Activated naive CD4-positive, alpha-beta T cell treated with anti-CD3 and anti-CD28 coated beads, Interleukin-2, amount 50 U/mL, for 24 hours (primary cell): ENCODE measurements around the gene MAP3K6.

Experiments used
- H3K27ac Mint-ChIP-seq: one replicate; pipeline ENCODE4 v1.8.0; 2021; ENCODE audit warnings: mild to moderate bottlenecking, mixed read lengths
- H3K27me3 Mint-ChIP-seq: one replicate; pipeline ENCODE4 v1.8.0; 2021; ENCODE audit warnings: mixed read lengths
- H3K36me3 Mint-ChIP-seq: one replicate; pipeline ENCODE4 v1.8.0; 2021; ENCODE audit warnings: mixed read lengths
- H3K4me1 Mint-ChIP-seq: one replicate; pipeline ENCODE4 v1.8.0; 2021; ENCODE audit warnings: mixed read lengths
- H3K4me3 Mint-ChIP-seq: one replicate; pipeline ENCODE4 v1.8.0; 2021; ENCODE audit warnings: mild to moderate bottlenecking, mixed read lengths
- H3K9me3 Mint-ChIP-seq: one replicate; pipeline ENCODE4 v1.8.0; 2021; ENCODE audit warnings: mixed read lengths

Gene MAP3K6

GRCh38 chr1:27368869-27369582 lies 2.3 kb upstream of the MAP3K6 start:
- H3K4me1 Mint-ChIP-seq = peaks cover 30% of the 10 kb centered on the region
- no peaks in the 10 kb centered on the region for H3K27me3 Mint-ChIP-seq
- H3K27ac Mint-ChIP-seq = no peak overlapping the region
- no peaks in the 10 kb centered on the region for H3K9me3 Mint-ChIP-seq
- no peaks in the 10 kb centered on the region for H3K36me3 Mint-ChIP-seq
- H3K4me3 Mint-ChIP-seq = no peak overlapping the region

- H3K4me3 Mint-ChIP-seq = peak overlapping the region; percentile 80
- H3K4me1 Mint-ChIP-seq = peaks cover 30% of the 10 kb centered on the region
- H3K27me3 Mint-ChIP-seq = no peaks in the 10 kb centered on the region
- H3K36me3 Mint-ChIP-seq = no peaks in the 10 kb centered on the region
- H3K9me3 Mint-ChIP-seq = no peaks in the 10 kb centered on the region
- no peak overlapping the region for H3K27ac Mint-ChIP-seq
Measured at GRCh38 chr1:27367160-27367650, 444 bp upstream of the MAP3K6 start.

GRCh38 chr1:27366113-27366410 lies 699 bp downstream of the MAP3K6 start:
- H3K9me3 Mint-ChIP-seq = no peaks in the 10 kb centered on the region
- H3K36me3 Mint-ChIP-seq = no peaks in the 10 kb centered on the region
- H3K27ac Mint-ChIP-seq = peak overlapping the region; percentile 55
- no peaks in the 10 kb centered on the region for H3K27me3 Mint-ChIP-seq
- H3K4me1 Mint-ChIP-seq = peaks cover 30% of the 10 kb centered on the region
- peak overlapping the region; percentile 91 for H3K4me3 Mint-ChIP-seq

- Mint-ChIP-seq H3K9me3 (no peaks in the 10 kb centered on the region), H3K4me3 (peak overlapping the region; percentile 91), H3K36me3 (no peaks in the 10 kb centered on the region), H3K27me3 (no peaks in the 10 kb centered on the region), H3K27ac (peak overlapping the region; percentile 86), H3K4me1 (peaks cover 30% of the 10 kb centered on the region)
Measured at GRCh38 chr1:27365372-27366112, 1.2 kb downstream of the MAP3K6 start.

GRCh38 chr1:27364696-27365371 lies 1.9 kb downstream of the MAP3K6 start:
- Mint-ChIP-seq H3K36me3 (no peaks in the 10 kb centered on the region), H3K4me1 (peaks cover 34% of the 10 kb centered on the region), H3K27ac (peak overlapping the region; percentile 86), H3K27me3 (no peaks in the 10 kb centered on the region), H3K9me3 (no peaks in the 10 kb centered on the region), H3K4me3 (peak overlapping the region; percentile 91)

- H3K4me3 Mint-ChIP-seq = no peak overlapping the region
- no peaks in the 10 kb centered on the region for H3K36me3 Mint-ChIP-seq
- H3K9me3 Mint-ChIP-seq = no peaks in the 10 kb centered on the region
Measured at GRCh38 chr1:27363766-27364695, 2.7 kb downstream of the MAP3K6 start.

GRCh38 chr1:27361553-27361952 lies 5.2 kb downstream of the MAP3K6 start:
- no peak overlapping the region for H3K4me3 Mint-ChIP-seq
- no peaks in the 10 kb centered on the region for H3K9me3 Mint-ChIP-seq
- H3K36me3 Mint-ChIP-seq = no peaks in the 10 kb centered on the region
- H3K4me1 Mint-ChIP-seq = peaks cover 43% of the 10 kb centered on the region
- no peaks in the 10 kb centered on the region for H3K27me3 Mint-ChIP-seq
- no peak overlapping the region for H3K27ac Mint-ChIP-seq

More at GRCh38 chr1:27363766-27364695, 2.7 kb downstream of the MAP3K6 start:
- Mint-ChIP-seq H3K4me1 (peaks cover 34% of the 10 kb centered on the region), H3K27me3 (no peaks in the 10 kb centered on the region), H3K27ac (no peak overlapping the region)

GRCh38 chr1:27361044-27361402 lies 5.7 kb downstream of the MAP3K6 start:
- Mint-ChIP-seq H3K4me1 (peaks cover 48% of the 10 kb centered on the region), H3K4me3 (no peak overlapping the region), H3K27ac (no peak overlapping the region), H3K9me3 (no peaks in the 10 kb centered on the region), H3K27me3 (no peaks in the 10 kb centered on the region), H3K36me3 (no peaks in the 10 kb centered on the region)

GRCh38 chr1:27360159-27361043 lies 6.4 kb downstream of the MAP3K6 start:
- H3K9me3 Mint-ChIP-seq = no peaks in the 10 kb centered on the region
- H3K27me3 Mint-ChIP-seq = no peaks in the 10 kb centered on the region
- H3K4me1 Mint-ChIP-seq = peaks cover 48% of the 10 kb centered on the region

GRCh38 chr1:27359822-27360158 lies 7.0 kb downstream of the MAP3K6 start:
- H3K27ac Mint-ChIP-seq = peak overlapping the region; percentile 26
- peaks cover 45% of the 10 kb centered on the region for H3K4me1 Mint-ChIP-seq
- peak overlapping the region; percentile 77 for H3K4me3 Mint-ChIP-seq
- H3K9me3 Mint-ChIP-seq = no peaks in the 10 kb centered on the region
- no peaks in the 10 kb centered on the region for H3K27me3 Mint-ChIP-seq
- no peaks in the 10 kb centered on the region for H3K36me3 Mint-ChIP-seq

More at GRCh38 chr1:27360159-27361043, 6.4 kb downstream of the MAP3K6 start:
- H3K36me3 Mint-ChIP-seq = no peaks in the 10 kb centered on the region
- H3K27ac Mint-ChIP-seq = peak overlapping the region; percentile 26
- H3K4me3 Mint-ChIP-seq = peak overlapping the region; percentile 77

GRCh38 chr1:27358928-27359313 lies 7.8 kb downstream of the MAP3K6 start:
- Mint-ChIP-seq H3K4me3 (peak overlapping the region; percentile 52), H3K36me3 (no peaks in the 10 kb centered on the region), H3K4me1 (peaks cover 40% of the 10 kb centered on the region), H3K9me3 (no peaks in the 10 kb centered on the region), H3K27me3 (no peaks in the 10 kb centered on the region), H3K27ac (peak overlapping the region; percentile 82)

GRCh38 chr1:27358038-27358927 lies 8.5 kb downstream of the MAP3K6 start:
- Mint-ChIP-seq H3K36me3 (no peaks in the 10 kb centered on the region), H3K27me3 (no peaks in the 10 kb centered on the region), H3K9me3 (no peaks in the 10 kb centered on the region), H3K4me1 (peaks cover 40% of the 10 kb centered on the region), H3K4me3 (peak overlapping the region; percentile 79), H3K27ac (no peak overlapping the region)

- H3K4me3 Mint-ChIP-seq = peak overlapping the region; percentile 79
- H3K9me3 Mint-ChIP-seq = no peaks in the 10 kb centered on the region
- H3K4me1 Mint-ChIP-seq = peaks cover 40% of the 10 kb centered on the region
- H3K27me3 Mint-ChIP-seq = no peaks in the 10 kb centered on the region
- H3K36me3 Mint-ChIP-seq = no peaks in the 10 kb centered on the region
- H3K27ac Mint-ChIP-seq = no peak overlapping the region
Measured at GRCh38 chr1:27357281-27358037, 9.3 kb downstream of the MAP3K6 start.
